Measurements from ENCODE around the gene AKR1B15. TPM values are rescaled to one million over a fixed set of nuclear protein-coding genes. Genes with fewer than 3 reads are reported as not detected.

The AKR1B15 gene
- total and polyA plus RNA-seq, 9 of the 15 experiments (the other 6 are each of a cell fraction or from before 2014, with no cell fraction given): not detected

DNA sequence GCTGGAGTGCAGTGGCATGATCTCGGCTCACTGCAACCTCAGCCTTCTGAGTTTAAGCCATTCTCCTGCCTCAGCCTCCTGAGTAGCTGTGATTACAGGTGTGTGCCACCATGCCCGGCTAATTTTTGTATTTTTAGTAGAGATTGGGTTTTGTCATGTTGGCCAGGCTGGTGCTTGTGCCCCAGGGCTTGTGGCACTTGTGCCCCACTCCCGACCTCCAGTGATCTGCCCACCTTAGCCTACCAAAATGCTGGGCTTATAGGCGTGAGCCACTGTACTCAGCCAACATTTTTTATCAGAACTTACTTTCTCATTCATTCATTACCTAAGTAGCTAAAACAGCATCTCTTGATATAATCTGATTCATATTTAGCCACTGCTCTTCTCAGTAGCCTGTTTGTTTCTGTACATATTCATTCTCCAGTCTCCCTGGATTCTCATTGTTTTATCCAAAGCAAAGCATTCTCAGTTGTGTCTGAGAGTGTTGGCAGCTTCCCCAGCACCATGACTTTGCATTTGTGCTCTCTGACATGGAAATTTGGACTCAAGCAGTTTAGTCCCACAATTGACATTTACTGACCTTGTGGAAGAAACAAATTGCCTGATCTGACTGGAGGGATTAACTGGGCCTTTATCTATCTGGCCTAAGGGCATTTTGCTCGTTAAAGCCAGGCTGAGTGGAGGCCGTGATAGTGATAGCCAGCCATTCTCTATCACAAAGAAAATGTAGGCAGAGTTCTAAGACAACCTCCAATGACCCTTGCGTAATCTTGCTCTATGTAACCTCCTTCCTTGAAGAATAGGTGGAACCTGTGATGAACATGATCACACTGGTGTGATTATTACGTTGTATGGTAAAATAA lies 44.9 kb downstream of the AKR1B15 start (continued):
- TF ChIP-seq, protein P1, sequence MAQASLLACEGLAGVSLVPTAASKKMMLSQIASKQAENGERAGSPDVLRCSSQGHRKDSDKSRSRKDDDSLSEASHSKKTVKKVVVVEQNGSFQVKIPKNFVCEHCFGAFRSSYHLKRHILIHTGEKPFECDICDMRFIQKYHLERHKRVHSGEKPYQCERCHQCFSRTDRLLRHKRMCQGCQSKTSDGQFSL (CRISPR knock-in tag; IDR thresholded peaks at IDR 0.05): no peak
- TF ChIP-seq, protein P1 (tag; IDR thresholded peaks at IDR 0.05): no peak
- TF ChIP-seq NELFE (IDR thresholded peaks at IDR 0.05; ENCODE audit: insufficient read depth, insufficient read length): no peak
- TF ChIP-seq, protein P2, sequence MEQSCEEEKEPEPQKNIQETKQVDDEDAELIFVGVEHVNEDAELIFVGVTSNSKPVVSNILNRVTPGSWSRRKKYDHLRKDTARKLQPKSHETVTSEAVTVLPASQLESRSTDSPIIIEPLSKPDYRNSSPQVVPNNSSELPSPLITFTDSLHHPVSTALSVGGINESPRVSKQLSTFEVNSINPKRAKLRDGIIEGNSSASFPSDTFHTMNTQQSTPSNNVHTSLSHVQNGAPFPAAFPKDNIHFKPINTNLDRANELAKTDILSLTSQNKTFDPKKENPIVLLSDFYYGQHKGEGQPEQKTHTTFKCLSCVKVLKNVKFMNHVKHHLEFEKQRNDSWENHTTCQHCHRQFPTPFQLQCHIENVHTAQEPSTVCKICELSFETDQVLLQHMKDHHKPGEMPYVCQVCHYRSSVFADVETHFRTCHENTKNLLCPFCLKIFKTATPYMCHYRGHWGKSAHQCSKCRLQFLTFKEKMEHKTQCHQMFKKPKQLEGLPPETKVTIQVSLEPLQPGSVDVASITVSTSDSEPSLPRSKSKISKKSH (CRISPR knock-in tag; IDR thresholded peaks at IDR 0.05): no peak
- TF ChIP-seq NBN (IDR thresholded peaks at IDR 0.05; ENCODE audit: low read depth): 0 out of 2 replicates have a peak, but pooled peaks have one; percentile 61
- TF ChIP-seq, protein P3, sequence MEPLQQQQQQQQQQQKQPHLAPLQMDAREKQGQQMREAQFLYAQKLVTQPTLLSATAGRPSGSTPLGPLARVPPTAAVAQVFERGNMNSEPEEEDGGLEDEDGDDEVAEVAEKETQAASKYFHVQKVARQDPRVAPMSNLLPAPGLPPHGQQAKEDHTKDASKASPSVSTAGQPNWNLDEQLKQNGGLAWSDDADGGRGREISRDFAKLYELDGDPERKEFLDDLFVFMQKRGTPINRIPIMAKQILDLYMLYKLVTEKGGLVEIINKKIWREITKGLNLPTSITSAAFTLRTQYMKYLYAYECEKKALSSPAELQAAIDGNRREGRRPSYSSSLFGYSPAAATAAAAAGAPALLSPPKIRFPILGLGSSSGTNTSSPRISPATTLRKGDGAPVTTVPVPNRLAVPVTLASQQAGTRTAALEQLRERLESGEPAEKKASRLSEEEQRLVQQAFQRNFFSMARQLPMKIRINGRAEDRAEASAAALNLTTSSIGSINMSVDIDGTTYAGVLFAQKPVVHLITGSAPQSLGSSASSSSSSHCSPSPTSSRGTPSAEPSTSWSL (CRISPR knock-in tag; IDR thresholded peaks at IDR 0.05; ENCODE audit: borderline replicate concordance): no peak
- no peak for TF ChIP-seq ZNF561 (CRISPR knock-in tag; conservative IDR thresholded peaks at IDR 0.05)
- TF ChIP-seq, protein P4, sequence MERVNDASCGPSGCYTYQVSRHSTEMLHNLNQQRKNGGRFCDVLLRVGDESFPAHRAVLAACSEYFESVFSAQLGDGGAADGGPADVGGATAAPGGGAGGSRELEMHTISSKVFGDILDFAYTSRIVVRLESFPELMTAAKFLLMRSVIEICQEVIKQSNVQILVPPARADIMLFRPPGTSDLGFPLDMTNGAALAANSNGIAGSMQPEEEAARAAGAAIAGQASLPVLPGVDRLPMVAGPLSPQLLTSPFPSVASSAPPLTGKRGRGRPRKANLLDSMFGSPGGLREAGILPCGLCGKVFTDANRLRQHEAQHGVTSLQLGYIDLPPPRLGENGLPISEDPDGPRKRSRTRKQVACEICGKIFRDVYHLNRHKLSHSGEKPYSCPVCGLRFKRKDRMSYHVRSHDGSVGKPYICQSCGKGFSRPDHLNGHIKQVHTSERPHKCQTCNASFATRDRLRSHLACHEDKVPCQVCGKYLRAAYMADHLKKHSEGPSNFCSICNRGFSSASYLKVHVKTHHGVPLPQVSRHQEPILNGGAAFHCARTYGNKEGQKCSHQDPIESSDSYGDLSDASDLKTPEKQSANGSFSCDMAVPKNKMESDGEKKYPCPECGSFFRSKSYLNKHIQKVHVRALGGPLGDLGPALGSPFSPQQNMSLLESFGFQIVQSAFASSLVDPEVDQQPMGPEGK (CRISPR knock-in tag; IDR thresholded peaks at IDR 0.05; ENCODE audit: borderline replicate concordance): no peak
- no peak for TF ChIP-seq RAD21 (CRISPR knock-in tag; conservative IDR thresholded peaks at IDR 0.05 in 1 of 2, IDR thresholded peaks at IDR 0.05 in 1 of 2)
- TF ChIP-seq TEAD1 (CRISPR knock-in tag; IDR thresholded peaks at IDR 0.05): 0 out of 4 replicates have a peak, but pooled peaks of 1 of the 2 experiments have one; percentile 25
- no peak for TF ChIP-seq ZKSCAN1 (IDR thresholded peaks at IDR 0.05; ENCODE audit: low read depth, low read length)
- no peak for TF ChIP-seq ZSCAN29 (IDR thresholded peaks at IDR 0.05)
- no peak for TF ChIP-seq SMAD1 (IDR thresholded peaks at IDR 0.05; ENCODE audit: low read depth, low read length, partially characterized antibody)
- no peak for TF ChIP-seq KDM2B (CRISPR knock-in tag; IDR thresholded peaks at IDR 0.05)
- no peak for TF ChIP-seq ZNF57 (CRISPR knock-in tag; IDR thresholded peaks at IDR 0.05)
- no peak for TF ChIP-seq WHSC1 (IDR thresholded peaks at IDR 0.05; ENCODE audit: low read length)
- TF ChIP-seq ILF3 (IDR thresholded peaks at IDR 0.05; ENCODE audit: borderline replicate concordance): no peak
- TF ChIP-seq, protein P5, sequence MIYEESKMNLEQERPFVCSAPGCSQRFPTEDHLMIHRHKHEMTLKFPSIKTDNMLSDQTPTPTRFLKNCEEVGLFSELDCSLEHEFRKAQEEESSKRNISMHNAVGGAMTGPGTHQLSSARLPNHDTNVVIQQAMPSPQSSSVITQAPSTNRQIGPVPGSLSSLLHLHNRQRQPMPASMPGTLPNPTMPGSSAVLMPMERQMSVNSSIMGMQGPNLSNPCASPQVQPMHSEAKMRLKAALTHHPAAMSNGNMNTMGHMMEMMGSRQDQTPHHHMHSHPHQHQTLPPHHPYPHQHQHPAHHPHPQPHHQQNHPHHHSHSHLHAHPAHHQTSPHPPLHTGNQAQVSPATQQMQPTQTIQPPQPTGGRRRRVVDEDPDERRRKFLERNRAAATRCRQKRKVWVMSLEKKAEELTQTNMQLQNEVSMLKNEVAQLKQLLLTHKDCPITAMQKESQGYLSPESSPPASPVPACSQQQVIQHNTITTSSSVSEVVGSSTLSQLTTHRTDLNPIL (CRISPR knock-in tag; IDR thresholded peaks at IDR 0.05): no peak
- TF ChIP-seq TAF7 (tag; IDR thresholded peaks at IDR 0.05): no peak
- no peak for TF ChIP-seq ZNF282 (CRISPR knock-in tag; IDR thresholded peaks at IDR 0.05)

Data from K562 (cell line).